Right kidney (tissue), 1 donor: ENCODE measurements around the gene SLC22A23.

ENCODE experiments used
- DNase-seq: peaks from one replicate; pipeline ENCODE4 v3.0.0-alpha.2; 2016

The SLC22A23 gene

GRCh38 chr6:3353213-3353903 lies 103.5 kb downstream of the SLC22A23 start:
- DNase-seq: no peak

GRCh38 chr6:3352678-3353077 lies 104.2 kb downstream of the SLC22A23 start:
- DNase-seq: no peak

GRCh38 chr6:3351829-3352524 lies 104.9 kb downstream of the SLC22A23 start:
- no peak for DNase-seq

- no peak for DNase-seq
These were observed 105.7 kb downstream of the SLC22A23 start for GRCh38 chr6:3351105-3351676.

- no peak for DNase-seq
These were observed 106.5 kb downstream of the SLC22A23 start for GRCh38 chr6:3350252-3350796.

GRCh38 chr6:3349388-3350251 lies 107.2 kb downstream of the SLC22A23 start:
- DNase-seq: no peak

GRCh38 chr6:3348821-3349220 lies 108.0 kb downstream of the SLC22A23 start:
- no peak for DNase-seq

- DNase-seq: no peak
These were observed 109.0 kb downstream of the SLC22A23 start for GRCh38 chr6:3347826-3348225.

GRCh38 chr6:3347247-3347646 lies 109.6 kb downstream of the SLC22A23 start:
- DNase-seq: no peak

- DNase-seq: no peak
These were observed 110.4 kb downstream of the SLC22A23 start for GRCh38 chr6:3346476-3346875.

- no peak for DNase-seq
These were observed 111.0 kb downstream of the SLC22A23 start for GRCh38 chr6:3345836-3346235.

GRCh38 chr6:3343089-3343883 lies 113.6 kb downstream of the SLC22A23 start:
- DNase-seq: no peak

GRCh38 chr6:3341467-3341866 lies 115.4 kb downstream of the SLC22A23 start:
- DNase-seq: no peak

- no peak for DNase-seq
These were observed 116.0 kb downstream of the SLC22A23 start for GRCh38 chr6:3340894-3341293.

GRCh38 chr6:3340358-3340802 lies 116.5 kb downstream of the SLC22A23 start:
- no peak for DNase-seq

- DNase-seq: no peak
These were observed 117.0 kb downstream of the SLC22A23 start for GRCh38 chr6:3339811-3340210.

- no peak for DNase-seq
These were observed 119.1 kb downstream of the SLC22A23 start for GRCh38 chr6:3337521-3338350.

- no peak for DNase-seq
These were observed 119.9 kb downstream of the SLC22A23 start for GRCh38 chr6:3336859-3337515.

GRCh38 chr6:3336066-3336786 lies 120.6 kb downstream of the SLC22A23 start:
- no peak for DNase-seq
